Activated CD4-positive, CD25-positive, alpha-beta regulatory T cell treated with anti-CD3 and anti-CD28 coated beads, Interleukin-2, amount 50 U/mL, for 24 hours (primary cell): ENCODE measurements around the gene PDZK1.
"Not testable (repeated sequence)": the region's sequence is repeated elsewhere in the genome, so short reads cannot be mapped to it uniquely, and the experiment has no call there.

Experiments used
- ATAC-seq, 2 donors: fragments of 150-1000 bp; cut with Tn5 transposase; one replicate each; pipeline ENCODE4 v1.10.0; 2021; ENCODE audit warnings: mild to moderate bottlenecking in 1 of 2, moderate library complexity in 1 of 2

Gene PDZK1

GRCh38 chr1:145707183-145707867 lies at the start of gene PDZK1:
Gene PDZK1 (minus strand): TSS chr1:145707368. CDS start chr1:145688021, 19,347 bp downstream.
- ATAC-seq, result no peak

DNA sequence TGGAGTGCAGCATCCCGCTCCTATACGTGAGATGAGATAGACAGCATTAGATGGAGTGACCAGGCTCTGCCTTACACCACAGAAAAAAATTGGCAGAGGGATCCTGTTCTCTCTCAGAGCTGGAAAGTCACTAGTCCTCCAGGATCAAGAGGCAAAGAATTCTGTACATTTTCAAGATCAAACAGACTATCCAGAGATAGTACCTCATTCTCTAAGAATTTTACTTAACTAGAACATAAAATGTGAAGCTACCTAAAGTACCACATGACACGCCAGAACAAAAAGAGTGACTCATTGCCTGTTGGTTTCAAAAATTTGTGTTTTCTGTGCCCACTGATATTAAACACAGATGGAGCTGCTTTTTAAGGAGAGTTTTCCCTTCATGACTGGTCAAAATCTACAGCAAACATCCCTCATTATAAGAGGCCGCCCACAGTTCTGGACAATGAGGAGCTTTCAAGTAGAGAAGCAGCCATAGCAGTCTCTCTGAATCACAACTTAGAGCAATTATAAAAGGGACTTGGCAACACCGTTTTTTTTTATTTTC lies 44.4 kb upstream of the PDZK1 start:
- ATAC-seq, result no peak

DNA sequence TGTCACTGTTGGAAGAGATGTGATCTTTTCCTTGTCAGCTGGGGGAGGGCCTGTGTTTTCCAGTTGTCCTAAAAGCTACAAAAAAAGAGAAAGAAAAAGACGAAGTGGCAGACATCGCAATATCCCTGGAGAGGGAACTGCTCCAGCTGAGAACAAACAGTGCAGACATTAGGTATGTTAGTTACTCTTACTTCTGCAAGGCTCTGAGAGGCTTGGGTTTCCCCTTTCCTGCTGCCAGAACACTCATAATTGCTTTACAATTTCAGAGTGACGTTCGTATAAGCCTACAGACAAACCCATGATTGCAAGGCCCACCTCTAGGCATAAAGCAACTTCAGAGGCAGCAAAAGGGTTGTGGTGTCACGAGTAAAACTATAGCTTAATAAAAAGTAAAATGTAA lies 43.3 kb upstream of the PDZK1 start:
- ATAC-seq, result no peak

DNA sequence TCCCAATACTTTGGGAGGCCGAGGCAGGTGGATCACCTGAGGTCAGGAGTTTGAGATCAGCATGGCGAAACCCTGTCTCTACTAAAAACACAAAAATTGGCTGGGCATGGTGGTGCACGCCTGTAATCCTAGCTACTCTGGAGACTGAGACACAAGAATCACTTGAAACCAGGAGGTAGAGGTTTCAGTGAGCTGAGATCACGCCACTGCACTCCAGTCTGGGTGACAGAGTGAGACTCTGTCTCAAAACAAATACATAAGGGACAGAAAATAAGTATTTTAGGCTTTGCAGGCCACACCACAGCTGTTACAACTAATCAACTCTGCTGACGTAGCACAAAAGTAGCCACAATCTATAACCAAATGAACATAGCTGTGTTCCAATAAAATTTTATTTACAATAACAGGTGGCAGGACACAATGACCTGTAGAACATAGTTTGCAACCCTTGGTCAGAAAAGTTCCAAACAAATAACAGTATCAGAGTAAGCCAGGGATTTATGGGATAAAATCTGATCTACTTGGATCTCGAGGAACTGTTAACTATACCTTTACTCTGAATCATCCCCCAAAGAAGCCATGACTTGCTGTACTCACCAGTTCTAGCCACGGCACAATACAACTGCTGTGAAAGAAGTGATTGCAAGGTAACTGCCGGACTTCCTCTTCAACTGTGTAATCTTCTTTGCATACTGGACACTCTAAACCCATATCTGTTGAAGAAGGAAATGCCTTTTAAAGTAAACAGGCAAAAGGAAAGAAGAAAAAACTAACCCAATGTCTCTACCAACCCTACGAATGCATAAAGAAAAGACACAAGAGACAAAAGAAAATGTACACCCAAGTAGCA lies 40.5 kb upstream of the PDZK1 start:
- no peak for ATAC-seq

- ATAC-seq, result no peak
These were observed 33.1 kb upstream of the PDZK1 start for GRCh38 chr1:145740269-145740668.

GRCh38 chr1:145736191-145736590 lies 29.0 kb upstream of the PDZK1 start:
- no peak for ATAC-seq

DNA sequence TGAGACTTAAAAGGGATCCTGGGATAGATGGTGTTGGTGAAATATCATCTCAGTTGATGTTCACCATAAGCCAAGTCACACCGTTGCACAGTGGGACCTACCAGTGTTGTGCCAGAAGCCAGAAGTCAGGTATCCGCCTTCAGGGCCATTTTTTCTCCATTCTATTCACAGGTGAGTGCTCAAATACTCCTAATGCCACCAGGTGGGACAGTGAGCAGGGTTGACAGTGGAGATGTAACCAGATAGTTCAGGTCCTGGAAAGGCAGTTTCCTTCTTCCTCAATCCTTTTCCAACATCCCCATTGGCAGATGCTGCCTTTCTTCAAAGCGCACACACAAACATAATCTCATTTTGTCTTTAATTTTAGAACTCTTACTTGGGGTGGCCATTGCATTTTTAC lies 23.7 kb upstream of the PDZK1 start:
- no peak for ATAC-seq

DNA sequence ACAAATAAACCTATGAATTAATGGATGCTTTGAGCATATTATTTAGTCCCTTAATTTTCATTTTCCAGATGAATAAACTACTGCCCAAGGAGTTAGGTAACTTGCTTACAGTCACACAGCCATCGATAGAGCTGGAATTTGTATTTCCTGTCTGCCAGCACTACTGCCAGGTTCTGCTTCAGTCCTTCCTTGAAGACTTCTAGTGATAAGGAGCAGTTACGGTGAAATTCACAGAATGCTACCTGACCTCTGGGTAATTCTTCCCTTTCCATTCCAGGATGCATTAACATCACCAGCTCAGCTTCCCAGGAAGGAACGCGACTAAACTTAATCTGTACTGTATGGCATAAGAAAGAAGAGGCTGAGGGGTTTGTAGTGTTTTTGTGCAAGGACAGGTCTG lies 23.3 kb upstream of the PDZK1 start:
- no peak for ATAC-seq

GRCh38 chr1:145729666-145730436 lies 22.7 kb upstream of the PDZK1 start:
- no peak for ATAC-seq

DNA sequence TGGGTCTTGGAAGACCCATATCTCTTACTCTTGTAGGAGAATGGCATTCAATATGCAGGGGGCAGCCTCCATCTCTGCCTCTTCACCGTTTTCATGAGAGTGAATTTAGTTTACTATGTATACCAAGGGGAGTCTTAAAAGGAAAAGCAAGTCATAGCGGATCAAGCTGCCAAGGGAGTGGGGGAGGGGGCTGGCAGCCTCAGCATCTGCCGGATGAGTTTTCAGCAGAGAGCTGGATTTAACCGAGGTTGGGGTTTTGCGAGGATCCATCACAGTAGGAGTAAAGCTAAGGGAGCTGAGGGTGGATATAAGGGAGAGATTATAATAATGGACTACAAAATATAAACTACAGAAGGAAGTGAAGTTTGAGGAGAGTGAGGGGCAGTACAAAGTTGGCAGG lies 22.0 kb upstream of the PDZK1 start:
- ATAC-seq, result no peak

DNA sequence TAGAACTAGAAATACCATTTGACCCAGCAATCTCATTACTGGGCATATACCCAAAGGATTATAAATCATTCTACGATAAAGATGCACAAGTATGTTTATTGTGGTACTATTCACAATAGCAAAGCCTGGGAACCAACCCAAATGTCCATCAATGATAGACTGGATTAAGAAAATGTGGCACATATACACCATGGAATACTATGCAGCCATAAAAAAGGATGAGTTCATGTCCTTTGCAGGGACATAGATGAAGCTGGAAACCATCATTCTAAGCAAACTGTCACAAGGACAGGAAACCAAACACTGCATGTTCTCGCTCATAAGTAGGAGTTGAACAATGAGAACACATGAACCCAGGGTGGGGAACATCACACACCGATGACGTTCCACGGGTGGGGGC lies 19.0 kb upstream of the PDZK1 start:
- not testable (repeated sequence) for ATAC-seq

- peak; percentile 74 to 81 for ATAC-seq
These were observed 13.9 kb upstream of the PDZK1 start for GRCh38 chr1:145720878-145721671.

DNA sequence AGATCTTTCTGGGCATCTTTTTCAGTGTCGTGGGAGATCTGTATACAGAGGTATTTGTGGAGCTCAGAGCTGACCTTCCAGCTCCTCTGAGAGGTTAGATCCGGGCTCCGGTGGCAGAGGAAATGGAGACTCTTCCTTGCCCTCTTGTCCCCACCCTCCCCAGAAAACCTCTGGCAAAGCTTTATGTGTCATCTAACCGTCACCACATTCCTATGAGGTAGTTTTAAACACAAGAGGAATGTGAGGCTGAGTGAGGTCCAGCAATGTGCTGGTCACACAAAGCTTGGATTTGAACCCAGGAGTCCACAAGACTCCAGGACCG lies 13.3 kb upstream of the PDZK1 start:
- no peak for ATAC-seq

GRCh38 chr1:145719230-145720079 lies 12.3 kb upstream of the PDZK1 start, which contains the start of gene CD160:
Gene CD160 (plus strand): TSS chr1:145719499. CDS start chr1:145728328, 8,829 bp downstream.
- ATAC-seq, result peak in 1 of 2 donors; percentile 50

- ATAC-seq, result not testable (repeated sequence)
These were observed 11.3 kb upstream of the PDZK1 start for GRCh38 chr1:145718465-145718864.

- ATAC-seq, result no peak
These were observed 10.7 kb upstream of the PDZK1 start for GRCh38 chr1:145717833-145718232.

DNA sequence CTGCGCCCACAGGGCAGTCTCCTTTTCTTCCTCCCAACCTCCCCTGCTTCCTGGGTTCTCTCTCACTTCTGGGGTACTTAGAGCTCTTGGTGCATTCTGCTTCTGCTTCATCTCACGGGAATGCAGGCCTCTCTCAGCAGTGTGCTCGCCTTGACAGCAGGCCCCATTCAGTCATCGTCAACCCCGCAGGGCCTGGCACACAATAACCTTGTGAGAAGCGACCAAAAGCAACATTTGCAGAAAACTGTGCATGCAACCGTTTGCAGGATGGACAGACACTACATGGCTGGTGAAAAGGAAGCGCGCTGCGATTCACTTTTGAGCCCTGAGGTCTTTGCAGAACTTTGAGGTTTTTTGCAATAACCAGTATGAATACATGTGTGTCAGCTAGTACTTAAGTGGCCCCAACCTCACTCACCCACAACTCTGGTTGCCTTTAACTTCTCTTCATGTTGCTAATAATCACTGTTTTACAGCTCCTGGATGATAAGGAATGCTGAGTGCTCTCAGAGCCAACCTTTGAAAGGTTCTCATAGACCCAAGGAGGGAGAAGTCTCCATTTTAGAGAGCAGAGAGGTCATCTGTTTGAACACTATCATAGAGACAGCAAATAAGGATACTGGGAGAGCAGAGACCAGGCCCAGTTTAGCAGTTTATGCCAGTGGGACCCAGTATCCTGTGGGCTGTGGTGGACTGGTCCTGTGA lies 9.6 kb upstream of the PDZK1 start:
- ATAC-seq, result no peak

- no peak for ATAC-seq
These were observed 7.5 kb upstream of the PDZK1 start for GRCh38 chr1:145714524-145715111.

DNA sequence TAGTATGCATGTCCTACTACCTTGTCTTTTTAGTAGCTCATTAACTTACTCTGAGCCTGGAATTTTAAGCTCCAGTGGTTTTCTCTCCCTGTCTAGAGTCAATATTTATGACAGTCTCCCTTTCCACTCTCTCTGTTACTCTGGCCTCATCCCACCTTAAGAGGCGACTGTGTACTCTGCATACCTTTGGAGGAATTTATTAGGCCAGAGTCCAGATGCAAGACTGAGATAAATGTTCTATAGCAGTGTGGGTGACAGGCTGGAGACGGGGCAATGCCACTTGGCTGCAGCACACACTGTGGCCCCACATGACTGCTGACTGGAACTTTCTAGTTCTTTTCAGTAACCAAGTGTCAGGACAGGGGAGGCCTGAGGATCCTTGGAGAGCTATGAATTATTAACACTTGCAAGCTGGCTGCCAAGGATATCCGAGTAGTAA lies 4.1 kb upstream of the PDZK1 start:
- no peak for ATAC-seq
